CD4-positive, alpha-beta T cell treated with Interleukin-21 for 1 hour (primary cell): ENCODE measurements around the gene RMI1.

Experiments used
- DNase-seq: peaks from one replicate; pipeline ENCODE4 v3.0.0-alpha.2; 2020

The RMI1 gene

GRCh38 chr9:83971485-83971884, 9.1 kb upstream of the RMI1 start:
- no peak for DNase-seq

GRCh38 chr9:83972286-83972685, 8.3 kb upstream of the RMI1 start:
- no peak for DNase-seq

- DNase-seq, result no peak
These were observed 5.3 kb upstream of the RMI1 start for GRCh38 chr9:83975300-83975699.

- no peak for DNase-seq
These were observed 4.2 kb upstream of the RMI1 start for GRCh38 chr9:83976372-83976771.

GRCh38 chr9:83977196-83977595, 3.4 kb upstream of the RMI1 start:
- DNase-seq, result no peak

- DNase-seq, result peak; percentile 91
These were observed 1.4 kb upstream of the RMI1 start for GRCh38 chr9:83978992-83979811.

- DNase-seq, result peak; percentile 99
These were observed 702 bp upstream of the RMI1 start, which contains the start of gene HNRNPK for GRCh38 chr9:83979812-83980394. Gene HNRNPK, minus strand, starts transcription at chr9:83980215. Its CDS starts 1,963 bp downstream, at chr9:83978252.

- DNase-seq, result peak; percentile 31
These were observed 694 bp downstream of the RMI1 start for GRCh38 chr9:83981126-83981871.

- DNase-seq, result no peak
These were observed 5.6 kb downstream of the RMI1 start for GRCh38 chr9:83986195-83986594.

- DNase-seq, result peak; percentile 25
These were observed 6.3 kb downstream of the RMI1 start for GRCh38 chr9:83986765-83987401.

GRCh38 chr9:83987402-83987791, 6.8 kb downstream of the RMI1 start:
- DNase-seq, result no peak

GRCh38 chr9:83988411-83988810, 7.8 kb downstream of the RMI1 start:
- no peak for DNase-seq

GRCh38 chr9:83991355-83991754, 10.8 kb downstream of the RMI1 start:
- DNase-seq, result no peak

GRCh38 chr9:83992407-83992806, 11.8 kb downstream of the RMI1 start:
- no peak for DNase-seq

GRCh38 chr9:83992901-83993300, 12.3 kb downstream of the RMI1 start:
- no peak for DNase-seq

- no peak for DNase-seq
These were observed 15.5 kb downstream of the RMI1 start for GRCh38 chr9:83996126-83996525.

GRCh38 chr9:83999141-83999918, 18.7 kb downstream of the RMI1 start:
- DNase-seq, result no peak

- DNase-seq, result no peak
These were observed 19.6 kb downstream of the RMI1 start for GRCh38 chr9:84000186-84000585.

GRCh38 chr9:84001621-84002020, 21.0 kb downstream of the RMI1 start:
- no peak for DNase-seq

GRCh38 chr9:84002344-84002743, 21.7 kb downstream of the RMI1 start:
- peak; percentile 36 for DNase-seq

- DNase-seq, result no peak
These were observed 22.6 kb downstream of the RMI1 start for GRCh38 chr9:84003246-84003645.

- DNase-seq, result no peak
These were observed 27.1 kb downstream of the RMI1 start for GRCh38 chr9:84007662-84008061.
